Vagina (tissue), 2 donors: ENCODE measurements around the gene LPIN2.

ENCODE experiments used
- POLR2A ChIP-seq, 2 donors: fragments of 450-650 bp; IDR thresholded peaks; one replicate each; pipeline ENCODE4 v1.6.1; 2017; ENCODE audit warnings: antibody characterized with exemption in 2 of 2, mild to moderate bottlenecking in 2 of 2, moderate library complexity in 2 of 2
- TF ChIP-seq, protein P1 (sequence below), 3 experiments: fragments of 450-650 bp in 2 of 3; fragments of 200-600 bp in 1 of 3; sonication (generic) in 1 of 3; IDR thresholded peaks; one replicate each; pipeline ENCODE4 v1.5.1; 2017 to 2019; ENCODE audit warnings: antibody characterized with exemption in 3 of 3, mild to moderate bottlenecking in 2 of 3, moderate library complexity in 2 of 3

DNA sequence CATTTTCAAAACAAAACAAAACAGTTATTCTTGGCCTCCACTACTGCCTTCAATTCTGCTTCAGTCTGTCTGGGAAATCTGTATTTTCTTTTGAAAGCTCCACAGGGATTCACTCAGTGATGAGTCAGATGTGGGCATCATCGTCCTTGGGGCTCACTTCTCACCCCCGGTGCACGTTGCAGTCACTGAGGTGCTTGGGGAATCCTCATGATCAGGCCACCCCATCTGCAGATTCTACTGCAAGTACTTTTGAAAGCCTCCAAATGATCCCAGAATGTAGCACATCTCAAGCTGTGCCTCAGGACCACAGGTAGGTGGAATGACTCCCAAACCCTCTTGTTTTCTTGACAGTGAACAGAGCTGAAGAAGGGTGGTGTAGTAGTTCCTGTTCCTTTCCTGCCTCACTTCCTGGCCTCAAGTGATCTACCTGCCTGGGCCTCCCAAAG, 34.3 kb downstream of the LPIN2 start:
- TF ChIP-seq, protein P1, sequence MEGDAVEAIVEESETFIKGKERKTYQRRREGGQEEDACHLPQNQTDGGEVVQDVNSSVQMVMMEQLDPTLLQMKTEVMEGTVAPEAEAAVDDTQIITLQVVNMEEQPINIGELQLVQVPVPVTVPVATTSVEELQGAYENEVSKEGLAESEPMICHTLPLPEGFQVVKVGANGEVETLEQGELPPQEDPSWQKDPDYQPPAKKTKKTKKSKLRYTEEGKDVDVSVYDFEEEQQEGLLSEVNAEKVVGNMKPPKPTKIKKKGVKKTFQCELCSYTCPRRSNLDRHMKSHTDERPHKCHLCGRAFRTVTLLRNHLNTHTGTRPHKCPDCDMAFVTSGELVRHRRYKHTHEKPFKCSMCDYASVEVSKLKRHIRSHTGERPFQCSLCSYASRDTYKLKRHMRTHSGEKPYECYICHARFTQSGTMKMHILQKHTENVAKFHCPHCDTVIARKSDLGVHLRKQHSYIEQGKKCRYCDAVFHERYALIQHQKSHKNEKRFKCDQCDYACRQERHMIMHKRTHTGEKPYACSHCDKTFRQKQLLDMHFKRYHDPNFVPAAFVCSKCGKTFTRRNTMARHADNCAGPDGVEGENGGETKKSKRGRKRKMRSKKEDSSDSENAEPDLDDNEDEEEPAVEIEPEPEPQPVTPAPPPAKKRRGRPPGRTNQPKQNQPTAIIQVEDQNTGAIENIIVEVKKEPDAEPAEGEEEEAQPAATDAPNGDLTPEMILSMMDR (IDR thresholded peaks at IDR 0.05): no peak
- TF ChIP-seq POLR2A (IDR thresholded peaks at IDR 0.05): no peak
